Measurements from ENCODE around the gene PPP1R3A.

Gene PPP1R3A

DNA sequence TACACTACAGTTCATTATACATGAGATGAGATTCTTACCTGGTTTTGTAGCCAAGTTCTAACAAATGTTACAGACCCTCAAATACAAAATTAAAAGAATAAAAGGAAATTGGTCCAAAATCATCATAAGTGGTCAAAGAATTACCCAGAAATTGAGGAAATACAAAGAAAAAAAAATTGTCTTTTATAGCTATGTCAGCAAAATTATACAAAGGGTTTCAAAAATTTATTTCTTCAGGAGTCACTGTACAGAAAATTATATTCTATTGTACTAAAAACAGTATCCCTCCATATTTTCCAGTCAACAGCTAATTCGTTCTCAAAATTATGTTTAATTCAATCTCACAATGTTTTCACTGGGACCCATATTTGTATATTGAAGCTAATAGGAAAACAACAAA, 14.3 kb downstream of the PPP1R3A start:
- TF ChIP-seq, protein P1, sequence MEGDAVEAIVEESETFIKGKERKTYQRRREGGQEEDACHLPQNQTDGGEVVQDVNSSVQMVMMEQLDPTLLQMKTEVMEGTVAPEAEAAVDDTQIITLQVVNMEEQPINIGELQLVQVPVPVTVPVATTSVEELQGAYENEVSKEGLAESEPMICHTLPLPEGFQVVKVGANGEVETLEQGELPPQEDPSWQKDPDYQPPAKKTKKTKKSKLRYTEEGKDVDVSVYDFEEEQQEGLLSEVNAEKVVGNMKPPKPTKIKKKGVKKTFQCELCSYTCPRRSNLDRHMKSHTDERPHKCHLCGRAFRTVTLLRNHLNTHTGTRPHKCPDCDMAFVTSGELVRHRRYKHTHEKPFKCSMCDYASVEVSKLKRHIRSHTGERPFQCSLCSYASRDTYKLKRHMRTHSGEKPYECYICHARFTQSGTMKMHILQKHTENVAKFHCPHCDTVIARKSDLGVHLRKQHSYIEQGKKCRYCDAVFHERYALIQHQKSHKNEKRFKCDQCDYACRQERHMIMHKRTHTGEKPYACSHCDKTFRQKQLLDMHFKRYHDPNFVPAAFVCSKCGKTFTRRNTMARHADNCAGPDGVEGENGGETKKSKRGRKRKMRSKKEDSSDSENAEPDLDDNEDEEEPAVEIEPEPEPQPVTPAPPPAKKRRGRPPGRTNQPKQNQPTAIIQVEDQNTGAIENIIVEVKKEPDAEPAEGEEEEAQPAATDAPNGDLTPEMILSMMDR (conservative IDR thresholded peaks at IDR 0.05), result no peak
- TF ChIP-seq ZFX (IDR thresholded peaks at IDR 0.05), result no peak
- no peak overlapping the region for H3K27ac ChIP-seq

- TF ChIP-seq ZFX (IDR thresholded peaks at IDR 0.05), result no peak
- TF ChIP-seq, protein P1 (conservative IDR thresholded peaks at IDR 0.05), result no peak
- H3K27ac ChIP-seq, result no peak overlapping the region
Measured at GRCh38 chr7:113892818-113893217, 26.0 kb downstream of the PPP1R3A start.

- H3K27ac ChIP-seq, result no peak overlapping the region
- no peak for TF ChIP-seq ZFX (IDR thresholded peaks at IDR 0.05)
- TF ChIP-seq, protein P1 (conservative IDR thresholded peaks at IDR 0.05), result no peak
Measured at GRCh38 chr7:113891828-113892227, 27.0 kb downstream of the PPP1R3A start.

GRCh38 chr7:113891031-113891350, 27.8 kb downstream of the PPP1R3A start:
- no peak for TF ChIP-seq ZFX (IDR thresholded peaks at IDR 0.05)
- TF ChIP-seq, protein P1 (conservative IDR thresholded peaks at IDR 0.05), result no peak
- no peak overlapping the region for H3K27ac ChIP-seq

- TF ChIP-seq, protein P1 (conservative IDR thresholded peaks at IDR 0.05), result no peak
- no peak for TF ChIP-seq ZFX (IDR thresholded peaks at IDR 0.05)
- H3K27ac ChIP-seq, result no peak overlapping the region
Measured at GRCh38 chr7:113890331-113891030, 28.3 kb downstream of the PPP1R3A start.

GRCh38 chr7:113883096-113883495, 35.7 kb downstream of the PPP1R3A start:
- TF ChIP-seq, protein P1 (conservative IDR thresholded peaks at IDR 0.05), result no peak
- no peak for TF ChIP-seq ZFX (IDR thresholded peaks at IDR 0.05)
- H3K27ac ChIP-seq, result no peak overlapping the region

GRCh38 chr7:113880559-113880958, 38.2 kb downstream of the PPP1R3A start:
- TF ChIP-seq ZFX (IDR thresholded peaks at IDR 0.05), result no peak
- TF ChIP-seq, protein P1 (conservative IDR thresholded peaks at IDR 0.05), result no peak
- H3K27ac ChIP-seq, result no peak overlapping the region

All from C4-2B (cell line).